ENCODE results near the gene IRX6.

Gene IRX6

GRCh38 chr16:55323637-55324271 lies at the start of gene IRX6:
Gene IRX6 (plus strand): TSS chr16:55324203. CDS start chr16:55325092, 889 bp downstream.
- no peak for DNase-seq

DNA sequence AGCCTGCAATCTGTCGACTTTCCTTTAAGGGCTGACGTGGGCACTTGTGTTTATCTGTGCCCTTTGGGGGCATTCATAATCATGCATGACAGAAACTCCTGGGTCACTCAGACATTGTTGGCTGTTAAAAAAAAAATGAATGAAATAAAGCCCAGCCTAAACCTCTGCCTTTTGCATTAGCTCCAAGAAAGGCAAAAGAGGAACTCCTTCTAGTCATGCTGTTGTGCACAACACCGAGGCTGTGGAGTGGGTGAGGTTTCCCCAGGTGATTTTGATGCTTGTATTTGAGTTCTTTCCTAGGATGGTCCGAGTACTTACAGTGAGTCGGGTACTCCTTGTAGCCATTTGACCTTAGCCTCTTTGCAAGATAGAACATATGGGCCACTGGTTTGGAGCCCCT lies 49.6 kb upstream of the IRX6 start:
- DNase-seq: no peak

DNA sequence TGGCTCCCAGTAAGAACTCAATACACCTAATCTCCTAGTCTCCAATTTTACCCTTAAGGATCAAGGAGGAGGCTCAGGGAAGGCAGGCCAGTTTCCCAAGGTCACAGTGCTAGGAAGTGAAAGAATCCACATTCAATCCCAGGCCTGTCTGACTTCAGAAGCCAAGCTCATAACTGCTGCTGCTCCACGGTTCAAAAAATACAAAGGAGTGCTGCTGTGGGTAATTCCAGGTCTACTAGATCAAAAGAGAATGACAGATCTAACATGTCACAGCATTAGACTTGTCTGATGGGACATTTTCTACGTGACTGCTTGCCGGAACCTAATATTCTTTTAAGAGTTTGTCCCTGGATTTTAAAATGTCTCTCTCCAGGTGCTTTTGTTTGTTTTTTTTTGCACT lies 48.8 kb upstream of the IRX6 start:
- no peak for DNase-seq

- no peak for DNase-seq
Measured at GRCh38 chr16:55275869-55276268, 48.1 kb upstream of the IRX6 start.

- no peak for DNase-seq
Measured at GRCh38 chr16:55277536-55277935, 46.5 kb upstream of the IRX6 start.

DNA sequence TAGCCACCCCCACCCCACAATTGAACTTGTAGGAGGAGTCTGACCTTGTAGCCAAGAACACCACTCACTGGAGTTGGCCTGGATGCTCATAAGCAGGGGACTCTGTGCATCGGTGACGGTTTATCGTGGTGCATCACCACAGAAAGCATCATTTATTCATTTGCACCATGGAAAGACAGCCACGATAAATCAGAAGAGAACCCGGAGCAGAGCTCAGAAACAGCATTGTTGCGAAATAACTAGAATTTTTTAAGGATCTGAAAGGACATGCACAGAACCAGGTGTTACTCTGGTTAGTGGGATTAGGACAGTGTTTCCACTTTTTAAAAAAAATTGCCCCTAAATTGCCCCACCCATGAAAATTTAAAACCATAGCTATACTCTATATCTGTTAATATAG lies 44.4 kb upstream of the IRX6 start:
- no peak for DNase-seq

DNA sequence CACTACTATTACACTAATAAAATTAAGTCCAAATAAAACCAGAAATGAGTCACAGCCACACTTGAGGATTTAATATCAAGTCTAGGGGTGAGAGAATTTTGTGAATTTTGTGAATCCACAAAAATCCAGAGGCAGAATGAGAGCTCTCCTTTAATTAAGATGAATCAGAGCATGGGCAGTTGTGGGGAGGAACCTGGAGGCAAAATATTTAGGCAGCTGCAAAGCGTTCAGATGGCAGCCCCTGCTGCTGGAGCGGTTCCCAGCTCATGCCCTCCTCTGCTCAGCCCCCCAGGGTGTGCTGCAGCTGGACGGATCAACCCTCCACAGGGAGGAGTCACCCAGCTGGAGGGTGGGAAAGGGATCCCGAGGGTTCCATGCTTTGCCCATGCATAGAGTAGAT lies 43.4 kb upstream of the IRX6 start:
- no peak for DNase-seq

- DNase-seq: no peak
Measured at GRCh38 chr16:55282441-55282840, 41.6 kb upstream of the IRX6 start.

- DNase-seq: no peak
Measured at GRCh38 chr16:55283812-55284717, 39.9 kb upstream of the IRX6 start.

DNA sequence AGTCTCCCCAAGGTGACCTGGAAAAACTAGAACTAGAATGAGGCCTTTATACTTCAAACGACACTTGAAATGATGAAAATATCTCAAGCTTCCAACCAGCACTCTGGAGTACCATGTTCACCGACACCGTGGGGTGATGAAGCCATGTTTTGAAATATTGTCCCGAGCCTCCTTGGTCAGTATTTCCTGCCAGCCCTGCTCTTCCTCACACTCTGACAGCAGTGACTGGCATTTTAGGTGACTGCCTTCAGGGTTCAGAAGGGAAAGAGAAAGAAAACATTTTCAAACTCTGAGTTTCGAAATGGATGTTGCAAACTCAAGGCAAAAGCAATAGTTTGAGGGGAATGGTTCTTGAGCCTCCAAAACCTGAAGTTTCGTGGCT lies 39.3 kb upstream of the IRX6 start:
- no peak for DNase-seq

DNA sequence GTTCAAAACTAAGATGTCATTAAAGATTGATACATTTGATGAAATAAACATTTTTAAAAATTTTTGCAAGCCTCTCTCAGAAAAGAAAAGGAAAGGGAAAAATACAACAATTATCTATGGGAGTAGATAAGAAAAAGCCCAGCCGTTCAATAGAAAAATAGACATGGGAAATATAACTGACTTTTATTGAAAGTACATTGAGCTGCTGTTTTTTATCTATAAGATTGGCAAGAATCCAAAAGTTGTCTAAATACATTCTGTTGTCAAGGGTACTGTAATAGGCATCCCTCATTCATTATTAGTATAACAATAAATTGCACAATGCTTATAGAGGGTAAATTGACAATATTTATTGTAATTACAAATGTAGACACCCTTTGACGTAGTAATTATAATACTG lies 38.4 kb upstream of the IRX6 start:
- DNase-seq: no peak

- DNase-seq: no peak
Measured at GRCh38 chr16:55289353-55289752, 34.6 kb upstream of the IRX6 start.

DNA sequence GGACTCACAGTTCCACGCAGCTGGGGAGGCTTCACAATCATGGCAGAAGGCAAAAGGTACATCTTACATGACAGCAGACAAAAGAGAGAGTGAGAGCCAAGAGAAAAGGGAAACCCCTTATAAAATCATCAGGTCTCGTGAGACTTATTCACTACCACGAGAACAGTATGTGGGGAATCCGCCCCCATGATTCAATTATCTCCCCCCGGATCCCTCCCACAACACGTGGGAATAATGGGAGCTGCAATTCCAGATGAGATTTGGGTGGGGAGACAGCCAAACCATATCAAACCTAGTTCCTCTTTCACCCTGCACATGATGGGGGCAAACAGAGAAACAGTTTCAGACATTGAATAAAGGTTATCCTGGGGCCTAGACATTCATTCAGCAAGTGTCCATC lies 32.2 kb upstream of the IRX6 start:
- no peak for DNase-seq

- no peak for DNase-seq
Measured at GRCh38 chr16:55292491-55292890, 31.5 kb upstream of the IRX6 start.

DNA sequence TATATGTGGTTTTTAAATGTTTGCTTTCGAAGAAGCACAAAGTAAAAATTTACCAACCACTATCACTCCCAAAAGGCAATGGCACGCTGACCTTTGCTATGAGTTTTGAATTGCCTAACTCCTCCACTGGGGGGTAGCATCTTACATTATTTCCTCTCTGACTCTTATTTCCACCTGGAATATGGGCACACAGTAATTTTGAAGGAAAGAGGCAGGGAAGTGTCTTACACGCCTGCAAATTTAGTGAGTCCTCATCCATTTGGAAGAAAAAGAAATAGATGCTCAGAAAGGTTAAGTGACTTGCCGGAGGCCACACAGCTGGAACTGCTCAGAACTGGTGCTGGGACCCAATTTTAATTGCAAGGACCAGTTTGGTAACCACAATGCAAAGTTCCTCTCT lies 29.9 kb upstream of the IRX6 start:
- DNase-seq: no peak

DNA sequence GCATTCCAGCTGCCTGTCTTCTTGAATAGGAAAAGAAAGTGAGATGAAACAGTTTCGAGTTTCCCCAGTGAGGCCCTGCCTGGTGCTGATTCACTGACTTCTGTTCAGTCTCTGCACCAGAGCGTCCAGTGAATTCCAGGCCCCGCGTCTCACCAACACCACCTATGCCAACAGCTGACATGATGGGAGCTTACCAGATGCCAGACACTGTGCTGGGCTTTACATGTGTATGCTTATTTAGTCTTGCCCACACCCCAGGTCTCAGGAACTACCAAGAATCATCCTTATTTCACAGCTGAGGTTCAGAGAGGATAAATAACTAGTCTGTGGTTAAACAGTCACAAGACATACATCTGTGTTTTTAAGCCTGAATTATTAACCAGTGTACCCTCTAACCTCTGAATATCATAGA lies 29.1 kb upstream of the IRX6 start:
- no peak for DNase-seq

DNA sequence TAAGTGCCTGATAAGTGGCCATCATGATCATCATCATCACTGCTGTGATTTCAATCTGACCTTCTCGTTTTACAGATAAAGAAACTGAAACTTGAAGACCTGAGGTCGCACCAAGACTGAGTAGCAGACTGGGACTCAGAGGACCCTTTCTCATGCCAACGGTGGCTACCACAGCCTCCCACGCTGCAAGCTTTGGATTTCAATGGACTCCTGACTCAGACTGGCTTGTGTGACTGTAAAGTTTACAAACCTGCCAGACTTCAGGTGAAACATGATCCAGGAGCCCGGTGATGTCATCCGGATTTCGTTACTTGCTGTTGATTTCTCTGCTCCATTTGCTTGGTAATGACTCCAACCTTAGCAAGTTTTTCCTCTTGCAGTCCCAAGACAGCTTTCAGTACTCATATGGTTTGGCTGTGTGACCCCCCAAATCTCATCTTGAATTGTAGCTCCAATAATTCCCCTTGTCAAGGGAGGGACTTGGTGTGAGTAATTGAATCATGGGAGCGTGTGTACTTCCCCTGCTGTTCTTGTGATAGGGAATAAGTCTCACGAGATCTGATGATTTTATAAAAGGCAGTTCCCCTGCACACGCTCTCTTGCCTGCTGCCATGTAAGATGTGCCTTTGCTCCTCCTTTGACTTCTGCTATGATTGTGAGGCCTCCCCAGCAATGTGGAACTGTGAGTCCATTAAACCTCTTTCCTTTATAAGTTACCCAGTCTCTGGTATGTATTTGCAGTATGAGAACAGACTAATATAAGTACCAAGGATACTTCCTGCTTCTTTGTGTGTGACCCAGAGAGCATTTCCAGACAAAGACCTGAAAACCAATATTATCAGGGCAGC lies 26.7 kb upstream of the IRX6 start:
- no peak for DNase-seq

DNA sequence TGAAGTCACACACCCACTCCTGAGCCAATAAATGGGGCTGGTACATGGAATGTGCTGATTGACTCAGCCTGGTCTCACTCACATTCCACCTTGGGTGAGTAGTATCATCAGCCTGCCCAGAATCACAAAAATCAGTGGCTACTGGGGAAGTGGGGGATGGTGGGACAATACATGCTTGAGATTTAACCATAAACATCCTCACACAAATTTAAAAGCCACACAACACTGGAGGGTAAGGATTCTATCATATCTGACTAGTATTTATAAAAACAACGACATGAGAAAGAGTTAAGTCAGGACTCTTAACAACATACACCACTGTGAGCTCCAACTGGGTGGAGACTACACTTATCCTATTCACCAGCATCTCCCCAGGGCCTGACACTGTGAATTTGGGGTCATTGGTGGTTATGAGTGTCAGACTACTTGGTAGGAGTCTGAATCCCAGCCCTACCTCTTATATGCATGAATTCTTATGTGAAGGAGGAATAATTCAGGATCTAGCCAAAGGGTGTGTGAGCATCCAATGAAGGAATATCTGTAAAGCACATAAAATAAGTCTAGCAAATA lies 26.0 kb upstream of the IRX6 start:
- DNase-seq: no peak

- DNase-seq: no peak
Measured at GRCh38 chr16:55301385-55302008, 22.5 kb upstream of the IRX6 start.

GRCh38 chr16:55302635-55303034 lies 21.4 kb upstream of the IRX6 start:
- DNase-seq: no peak

DNA sequence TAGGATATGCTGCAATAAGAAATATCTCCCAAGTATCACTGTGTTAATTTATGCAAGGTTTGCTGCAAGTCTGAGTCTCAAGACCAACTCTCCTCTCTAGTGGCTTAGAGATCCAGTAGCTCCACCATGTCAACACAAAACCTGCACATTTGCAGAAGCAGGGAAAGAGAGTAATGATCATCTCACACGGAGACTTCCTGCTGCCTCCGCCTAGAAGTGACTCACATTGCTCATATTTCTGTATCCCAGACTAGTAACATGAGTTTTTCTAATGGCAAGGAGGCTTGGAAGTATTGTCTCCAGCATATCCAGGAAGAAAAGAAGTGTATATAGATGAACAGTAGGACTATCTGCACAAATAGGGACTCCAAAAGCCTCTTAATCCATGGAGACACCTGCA lies 15.0 kb upstream of the IRX6 start:
- no peak for DNase-seq

GRCh38 chr16:55322327-55322726 lies 1.7 kb upstream of the IRX6 start:
- no peak for DNase-seq
